ENCODE results near the gene CLRN1.

CLRN1 gene

DNA sequence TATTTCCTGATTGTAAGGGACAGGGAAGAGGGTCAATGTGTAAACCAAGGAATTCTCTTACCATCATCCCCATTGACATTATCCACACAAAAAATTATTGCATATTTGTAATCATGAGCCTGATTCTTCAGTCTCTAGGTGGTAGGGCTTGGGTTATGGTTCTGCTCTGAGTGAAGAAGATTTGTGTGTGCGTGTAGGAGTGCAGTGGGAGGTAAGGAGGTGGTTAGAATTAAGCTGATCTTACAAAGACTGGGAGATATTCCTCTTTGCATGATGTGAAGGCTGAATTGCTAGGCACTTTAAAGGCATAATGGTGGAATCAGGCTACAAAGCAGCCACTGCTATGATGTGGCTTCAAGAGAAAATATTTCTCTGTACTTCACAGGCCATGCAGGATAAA, 44.3 kb downstream of the CLRN1 start:
- no peak for TF ChIP-seq SIN3A (IDR thresholded peaks at IDR 0.05; ENCODE audit: borderline replicate concordance, insufficient read depth, low read length)
- TF ChIP-seq FOXP2 (optimal IDR thresholded peaks at IDR 0.05; ENCODE audit: borderline replicate concordance, extremely low read depth, extremely low read length, insufficient read depth), result no peak
- no peak for TF ChIP-seq TAF1 (IDR thresholded peaks at IDR 0.05; ENCODE audit: borderline replicate concordance, insufficient read depth, low read length)
- TF ChIP-seq, protein P1, sequence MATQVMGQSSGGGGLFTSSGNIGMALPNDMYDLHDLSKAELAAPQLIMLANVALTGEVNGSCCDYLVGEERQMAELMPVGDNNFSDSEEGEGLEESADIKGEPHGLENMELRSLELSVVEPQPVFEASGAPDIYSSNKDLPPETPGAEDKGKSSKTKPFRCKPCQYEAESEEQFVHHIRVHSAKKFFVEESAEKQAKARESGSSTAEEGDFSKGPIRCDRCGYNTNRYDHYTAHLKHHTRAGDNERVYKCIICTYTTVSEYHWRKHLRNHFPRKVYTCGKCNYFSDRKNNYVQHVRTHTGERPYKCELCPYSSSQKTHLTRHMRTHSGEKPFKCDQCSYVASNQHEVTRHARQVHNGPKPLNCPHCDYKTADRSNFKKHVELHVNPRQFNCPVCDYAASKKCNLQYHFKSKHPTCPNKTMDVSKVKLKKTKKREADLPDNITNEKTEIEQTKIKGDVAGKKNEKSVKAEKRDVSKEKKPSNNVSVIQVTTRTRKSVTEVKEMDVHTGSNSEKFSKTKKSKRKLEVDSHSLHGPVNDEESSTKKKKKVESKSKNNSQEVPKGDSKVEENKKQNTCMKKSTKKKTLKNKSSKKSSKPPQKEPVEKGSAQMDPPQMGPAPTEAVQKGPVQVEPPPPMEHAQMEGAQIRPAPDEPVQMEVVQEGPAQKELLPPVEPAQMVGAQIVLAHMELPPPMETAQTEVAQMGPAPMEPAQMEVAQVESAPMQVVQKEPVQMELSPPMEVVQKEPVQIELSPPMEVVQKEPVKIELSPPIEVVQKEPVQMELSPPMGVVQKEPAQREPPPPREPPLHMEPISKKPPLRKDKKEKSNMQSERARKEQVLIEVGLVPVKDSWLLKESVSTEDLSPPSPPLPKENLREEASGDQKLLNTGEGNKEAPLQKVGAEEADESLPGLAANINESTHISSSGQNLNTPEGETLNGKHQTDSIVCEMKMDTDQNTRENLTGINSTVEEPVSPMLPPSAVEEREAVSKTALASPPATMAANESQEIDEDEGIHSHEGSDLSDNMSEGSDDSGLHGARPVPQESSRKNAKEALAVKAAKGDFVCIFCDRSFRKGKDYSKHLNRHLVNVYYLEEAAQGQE (IDR thresholded peaks at IDR 0.05; ENCODE audit: insufficient read depth in 1 of 2, low read depth in 2 of 2, low read length in 2 of 2), result no peak
- no peak for TF ChIP-seq POLR2AphosphoS5 (IDR thresholded peaks at IDR 0.05; ENCODE audit: low read depth, low read length)

DNA sequence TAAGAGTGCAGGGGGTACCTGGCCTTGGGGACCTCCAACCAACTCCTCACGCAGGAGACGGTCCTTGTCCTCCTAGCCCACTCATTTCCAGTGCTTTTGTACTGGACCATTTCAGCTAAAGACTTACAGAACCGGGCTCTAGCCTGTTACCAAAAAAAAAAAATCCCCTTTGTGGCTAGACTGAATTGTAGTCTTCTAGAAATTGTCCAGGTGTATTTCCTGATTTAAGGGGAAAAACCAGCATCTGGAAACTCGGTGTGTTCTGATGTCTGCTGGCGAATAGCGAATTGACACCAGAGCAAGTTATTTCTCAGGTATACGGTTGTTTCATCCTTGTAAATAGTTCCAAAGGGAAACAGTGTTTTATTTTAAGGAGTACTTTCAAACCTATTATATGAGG, 46.2 kb downstream of the CLRN1 start:
- TF ChIP-seq TAF1 (IDR thresholded peaks at IDR 0.05; ENCODE audit: borderline replicate concordance, insufficient read depth, low read length) (no peak), POLR2AphosphoS5 (IDR thresholded peaks at IDR 0.05; ENCODE audit: low read depth, low read length) (no peak), SIN3A (IDR thresholded peaks at IDR 0.05; ENCODE audit: borderline replicate concordance, insufficient read depth, low read length) (no peak), FOXP2 (optimal IDR thresholded peaks at IDR 0.05; ENCODE audit: borderline replicate concordance, extremely low read depth, extremely low read length, insufficient read depth) (no peak)
- TF ChIP-seq, protein P1 (IDR thresholded peaks at IDR 0.05; ENCODE audit: insufficient read depth in 1 of 2, low read depth in 2 of 2, low read length in 2 of 2), result no peak

DNA sequence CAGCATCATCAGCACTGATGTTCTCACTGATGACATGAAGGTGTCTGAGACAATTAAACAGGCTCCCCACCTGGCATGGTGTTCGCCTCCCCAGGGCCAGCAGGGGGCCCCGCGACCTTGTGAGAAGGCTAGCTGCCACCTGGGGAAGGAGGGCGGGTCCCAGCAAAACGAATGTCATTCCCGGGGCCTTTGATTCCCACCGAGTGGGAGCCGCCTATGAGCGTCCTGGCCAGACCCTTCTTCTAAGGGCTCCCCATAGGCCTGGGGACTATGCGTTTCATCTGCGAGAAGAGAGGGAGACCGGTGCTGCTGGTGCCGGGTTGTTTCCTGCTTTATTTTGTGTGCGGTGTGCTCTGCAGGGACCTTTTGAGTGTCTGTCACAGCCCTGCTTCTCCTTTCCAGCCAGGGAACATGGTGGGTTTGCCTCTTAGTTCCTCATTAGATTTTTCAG, 46.8 kb downstream of the CLRN1 start:
- TF ChIP-seq, protein P1 (IDR thresholded peaks at IDR 0.05; ENCODE audit: insufficient read depth in 1 of 2, low read depth in 2 of 2, low read length in 2 of 2), result no peak
- TF ChIP-seq TAF1 (IDR thresholded peaks at IDR 0.05; ENCODE audit: borderline replicate concordance, insufficient read depth, low read length) (no peak), FOXP2 (optimal IDR thresholded peaks at IDR 0.05; ENCODE audit: borderline replicate concordance, extremely low read depth, extremely low read length, insufficient read depth) (no peak)

DNA sequence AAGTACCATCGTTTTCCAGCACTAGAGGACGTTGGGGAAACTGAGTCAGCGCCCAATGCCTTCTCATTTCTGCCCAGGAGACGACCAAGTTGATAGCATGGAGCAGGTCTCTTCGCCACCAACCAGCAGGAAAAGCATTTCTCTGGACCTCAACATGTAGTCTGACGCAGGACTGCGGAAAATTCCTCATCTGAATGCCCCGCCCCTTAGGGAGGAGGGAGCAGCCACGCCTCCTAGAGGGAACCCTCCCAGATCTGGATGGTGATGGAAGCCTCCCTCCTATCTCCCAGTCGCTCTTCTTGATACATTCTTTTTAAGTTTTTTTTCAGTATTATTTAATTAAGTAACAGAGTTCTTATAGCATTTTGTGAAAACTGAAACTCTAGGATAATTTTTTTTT, 49.9 kb downstream of the CLRN1 start:
- no peak for TF ChIP-seq POLR2AphosphoS5 (IDR thresholded peaks at IDR 0.05; ENCODE audit: low read depth, low read length)
- no peak for TF ChIP-seq SIN3A (IDR thresholded peaks at IDR 0.05; ENCODE audit: borderline replicate concordance, insufficient read depth, low read length)
- TF ChIP-seq, protein P1 (IDR thresholded peaks at IDR 0.05; ENCODE audit: insufficient read depth in 1 of 2, low read depth in 2 of 2, low read length in 2 of 2), result no peak
- TF ChIP-seq TAF1 (IDR thresholded peaks at IDR 0.05; ENCODE audit: borderline replicate concordance, insufficient read depth, low read length), result no peak
- no peak for TF ChIP-seq FOXP2 (optimal IDR thresholded peaks at IDR 0.05; ENCODE audit: borderline replicate concordance, extremely low read depth, extremely low read length, insufficient read depth)

DNA sequence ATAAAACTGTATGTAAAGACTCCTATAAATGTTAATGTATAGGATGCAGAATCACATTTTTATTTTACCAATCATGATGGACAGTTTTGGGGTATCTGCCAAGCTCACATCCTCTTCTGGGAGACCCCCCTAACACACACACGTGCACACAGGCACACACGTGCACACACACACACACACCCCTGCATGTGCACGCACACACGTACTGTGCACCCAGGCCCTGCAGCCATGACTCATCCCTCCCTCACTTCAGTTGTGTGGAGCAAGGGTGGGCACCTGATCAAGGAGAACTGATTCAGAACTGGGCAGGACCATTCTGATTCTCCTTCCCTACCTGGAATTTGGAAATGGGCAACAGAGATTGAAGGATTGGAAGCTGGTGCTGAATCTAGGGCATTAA, 51.3 kb downstream of the CLRN1 start:
- TF ChIP-seq TAF1 (IDR thresholded peaks at IDR 0.05; ENCODE audit: borderline replicate concordance, insufficient read depth, low read length) (no peak), FOXP2 (optimal IDR thresholded peaks at IDR 0.05; ENCODE audit: borderline replicate concordance, extremely low read depth, extremely low read length, insufficient read depth) (no peak)
